HepG2 (cell line): ENCODE results near the gene BICRAL. TPM values are rescaled to one million over a fixed set of nuclear protein-coding genes. Genes with fewer than 3 reads are reported as not detected.

Source experiments
- ASH2L ChIP-seq: fragments of 300-600, 200-600 bp; sonication (generic); IDR thresholded peaks from 2 replicates; pipeline ENCODE4 v1.7.0; 2017; ENCODE audit warnings: low read depth, mild to moderate bottlenecking, moderate library complexity, mixed read lengths, low read length; ENCODE audit not compliant: insufficient read length
- CAMTA2 ChIP-seq: sonication (generic); formaldehyde crosslinking; IDR thresholded peaks from 2 replicates; pipeline ENCODE4 v1.4.0; 2020; ENCODE audit warnings: mild to moderate bottlenecking, missing genetic modification reagents, borderline replicate concordance
- DNMT1 ChIP-seq: sonication (generic); formaldehyde crosslinking; IDR thresholded peaks from 2 replicates; pipeline ENCODE4 v1.5.1; 2020; ENCODE audit warnings: mild to moderate bottlenecking, missing genetic modification reagents
- FOXO1 ChIP-seq: sonication (generic); formaldehyde crosslinking; IDR thresholded peaks from 2 replicates; pipeline ENCODE4 v1.4.0; 2020; ENCODE audit warnings: missing genetic modification reagents
- HOXA7 ChIP-seq: sonication (generic); formaldehyde crosslinking; IDR thresholded peaks from 2 replicates; pipeline ENCODE4 v1.8.1; 2022; ENCODE audit warnings: mild to moderate bottlenecking, missing genetic modification reagents, moderate library complexity
- SMYD3 ChIP-seq: sonication (generic); formaldehyde crosslinking; IDR thresholded peaks from 2 replicates; pipeline ENCODE4 v1.8.1; 2023; ENCODE audit warnings: mild to moderate bottlenecking, missing genetic modification reagents
- ZNF737 ChIP-seq: sonication (generic); formaldehyde crosslinking; IDR thresholded peaks from 2 replicates; pipeline ENCODE4 v1.5.0; 2020; ENCODE audit warnings: missing genetic modification reagents, mild to moderate bottlenecking, borderline replicate concordance
- polyA plus RNA-seq, 8 experiments: library from polyadenylated mRNA; depleted of rRNA in 3 of 8; stranded (reverse) in 7 of 8; unstranded in 1 of 8; fragments of >200 nt; fragmentation: Illumina TruSeq in 4 of 8; extraction: Trizol in 4 of 8; gene quantifications; 2 replicates each; pipeline versions ENCODE4 v1.2.1 to v1.2.3, GENCODE V29; 2011 to 2016; ENCODE audit warnings: low read depth in 4 of 8, missing spikeins in 1 of 8, mixed read lengths in 1 of 8; ENCODE audit not compliant: insufficient read depth in 1 of 8
- total RNA-seq, 5 experiments: library from RNA; depleted of rRNA; stranded (reverse); fragments of >200 nt; fragmentation: Illumina TruSeq; extraction: Trizol; gene quantifications; 2 replicates each; pipeline ENCODE4 v1.2.3, GENCODE V29; 2016; ENCODE audit warnings: low read depth in 1 of 5
- TF ChIP-seq, protein P1 (sequence below), 2 experiments: fragments of 450-650 bp in 1 of 2; sonication (generic) in 1 of 2; formaldehyde crosslinking in 1 of 2; IDR thresholded peaks; 2 replicates each; pipeline versions ENCODE4 v1.6.1 to v1.8.0; 2016 to 2022; ENCODE audit warnings: antibody characterized with exemption in 1 of 2, mild to moderate bottlenecking in 1 of 2, missing genetic modification reagents in 1 of 2
- TF ChIP-seq, protein P2 (sequence below): sonication (generic); formaldehyde crosslinking; IDR thresholded peaks from 2 replicates; pipeline ENCODE4 v1.4.0; 2020; ENCODE audit warnings: missing genetic modification reagents
- TF ChIP-seq, protein P3 (sequence below): sonication (generic); formaldehyde crosslinking; IDR thresholded peaks from 2 replicates; pipeline ENCODE4 v1.5.1; 2020; ENCODE audit warnings: mild to moderate bottlenecking, missing genetic modification reagents, borderline replicate concordance
- TF ChIP-seq, protein P4 (sequence below): sonication (generic); formaldehyde crosslinking; IDR thresholded peaks from 2 replicates; pipeline ENCODE4 v1.8.1; 2023; ENCODE audit warnings: mild to moderate bottlenecking, moderate library complexity, missing genetic modification reagents

Gene BICRAL
- total and polyA plus RNA-seq, 2 of the 13 experiments (the other 11 are each of a cell fraction or from before 2014, with no cell fraction given): 5.0 to 13.5 TPM

DNA sequence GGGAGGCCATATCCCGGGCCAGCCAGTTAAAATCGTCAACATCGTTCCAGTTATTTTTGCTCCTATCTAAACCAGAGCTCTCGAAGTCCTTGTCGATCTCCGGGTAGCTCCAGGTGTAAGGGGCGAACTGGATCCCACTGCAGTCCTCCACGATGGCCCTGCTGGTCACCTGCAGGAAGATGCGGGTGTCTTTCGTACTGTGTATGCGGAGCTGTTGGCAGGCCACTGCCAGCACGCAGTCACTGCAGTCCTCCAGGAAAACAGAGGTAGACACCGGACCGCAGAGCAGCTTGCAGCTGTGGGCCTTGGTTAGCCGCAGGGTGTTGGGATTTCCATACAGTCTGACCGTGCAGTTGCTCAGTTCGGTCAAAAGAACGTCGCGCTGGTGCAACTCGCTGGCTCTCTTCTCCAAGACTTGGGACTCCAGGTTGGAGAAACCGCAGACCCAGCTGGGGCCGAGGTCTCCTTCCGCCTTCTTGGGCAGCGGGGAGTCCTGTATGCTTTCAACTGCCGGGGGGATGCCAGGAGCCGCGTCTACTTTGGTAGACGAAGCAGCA is 36.7 kb upstream of the BICRAL start (continued):
- TF ChIP-seq, protein P1, sequence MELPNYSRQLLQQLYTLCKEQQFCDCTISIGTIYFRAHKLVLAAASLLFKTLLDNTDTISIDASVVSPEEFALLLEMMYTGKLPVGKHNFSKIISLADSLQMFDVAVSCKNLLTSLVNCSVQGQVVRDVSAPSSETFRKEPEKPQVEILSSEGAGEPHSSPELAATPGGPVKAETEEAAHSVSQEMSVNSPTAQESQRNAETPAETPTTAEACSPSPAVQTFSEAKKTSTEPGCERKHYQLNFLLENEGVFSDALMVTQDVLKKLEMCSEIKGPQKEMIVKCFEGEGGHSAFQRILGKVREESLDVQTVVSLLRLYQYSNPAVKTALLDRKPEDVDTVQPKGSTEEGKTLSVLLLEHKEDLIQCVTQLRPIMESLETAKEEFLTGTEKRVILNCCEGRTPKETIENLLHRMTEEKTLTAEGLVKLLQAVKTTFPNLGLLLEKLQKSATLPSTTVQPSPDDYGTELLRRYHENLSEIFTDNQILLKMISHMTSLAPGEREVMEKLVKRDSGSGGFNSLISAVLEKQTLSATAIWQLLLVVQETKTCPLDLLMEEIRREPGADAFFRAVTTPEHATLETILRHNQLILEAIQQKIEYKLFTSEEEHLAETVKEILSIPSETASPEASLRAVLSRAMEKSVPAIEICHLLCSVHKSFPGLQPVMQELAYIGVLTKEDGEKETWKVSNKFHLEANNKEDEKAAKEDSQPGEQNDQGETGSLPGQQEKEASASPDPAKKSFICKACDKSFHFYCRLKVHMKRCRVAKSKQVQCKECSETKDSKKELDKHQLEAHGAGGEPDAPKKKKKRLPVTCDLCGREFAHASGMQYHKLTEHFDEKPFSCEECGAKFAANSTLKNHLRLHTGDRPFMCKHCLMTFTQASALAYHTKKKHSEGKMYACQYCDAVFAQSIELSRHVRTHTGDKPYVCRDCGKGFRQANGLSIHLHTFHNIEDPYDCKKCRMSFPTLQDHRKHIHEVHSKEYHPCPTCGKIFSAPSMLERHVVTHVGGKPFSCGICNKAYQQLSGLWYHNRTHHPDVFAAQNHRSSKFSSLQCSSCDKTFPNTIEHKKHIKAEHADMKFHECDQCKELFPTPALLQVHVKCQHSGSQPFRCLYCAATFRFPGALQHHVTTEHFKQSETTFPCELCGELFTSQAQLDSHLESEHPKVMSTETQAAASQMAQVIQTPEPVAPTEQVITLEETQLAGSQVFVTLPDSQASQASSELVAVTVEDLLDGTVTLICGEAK (IDR thresholded peaks at IDR 0.05): no peak
- TF ChIP-seq, protein P1 (CRISPR knock-in tag; IDR thresholded peaks at IDR 0.05): no peak; the same call in none of the 2 replicates
- TF ChIP-seq CAMTA2 (CRISPR knock-in tag): no peak
- TF ChIP-seq DNMT1 (CRISPR knock-in tag): no peak; the same call in 1 of the 2 replicates
- TF ChIP-seq SMYD3: no peak
- TF ChIP-seq HOXA7 (CRISPR knock-in tag): no peak
- TF ChIP-seq, protein P2, sequence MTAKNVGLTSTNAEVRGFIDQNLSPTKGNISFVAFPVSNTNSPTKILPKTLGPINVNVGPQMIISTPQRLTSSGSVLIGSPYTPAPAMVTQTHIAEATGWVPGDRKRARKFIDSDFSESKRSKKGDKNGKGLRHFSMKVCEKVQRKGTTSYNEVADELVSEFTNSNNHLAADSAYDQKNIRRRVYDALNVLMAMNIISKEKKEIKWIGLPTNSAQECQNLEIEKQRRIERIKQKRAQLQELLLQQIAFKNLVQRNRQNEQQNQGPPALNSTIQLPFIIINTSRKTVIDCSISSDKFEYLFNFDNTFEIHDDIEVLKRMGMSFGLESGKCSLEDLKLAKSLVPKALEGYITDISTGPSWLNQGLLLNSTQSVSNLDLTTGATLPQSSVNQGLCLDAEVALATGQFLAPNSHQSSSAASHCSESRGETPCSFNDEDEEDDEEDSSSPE (CRISPR knock-in tag): no peak
- TF ChIP-seq, protein P3, sequence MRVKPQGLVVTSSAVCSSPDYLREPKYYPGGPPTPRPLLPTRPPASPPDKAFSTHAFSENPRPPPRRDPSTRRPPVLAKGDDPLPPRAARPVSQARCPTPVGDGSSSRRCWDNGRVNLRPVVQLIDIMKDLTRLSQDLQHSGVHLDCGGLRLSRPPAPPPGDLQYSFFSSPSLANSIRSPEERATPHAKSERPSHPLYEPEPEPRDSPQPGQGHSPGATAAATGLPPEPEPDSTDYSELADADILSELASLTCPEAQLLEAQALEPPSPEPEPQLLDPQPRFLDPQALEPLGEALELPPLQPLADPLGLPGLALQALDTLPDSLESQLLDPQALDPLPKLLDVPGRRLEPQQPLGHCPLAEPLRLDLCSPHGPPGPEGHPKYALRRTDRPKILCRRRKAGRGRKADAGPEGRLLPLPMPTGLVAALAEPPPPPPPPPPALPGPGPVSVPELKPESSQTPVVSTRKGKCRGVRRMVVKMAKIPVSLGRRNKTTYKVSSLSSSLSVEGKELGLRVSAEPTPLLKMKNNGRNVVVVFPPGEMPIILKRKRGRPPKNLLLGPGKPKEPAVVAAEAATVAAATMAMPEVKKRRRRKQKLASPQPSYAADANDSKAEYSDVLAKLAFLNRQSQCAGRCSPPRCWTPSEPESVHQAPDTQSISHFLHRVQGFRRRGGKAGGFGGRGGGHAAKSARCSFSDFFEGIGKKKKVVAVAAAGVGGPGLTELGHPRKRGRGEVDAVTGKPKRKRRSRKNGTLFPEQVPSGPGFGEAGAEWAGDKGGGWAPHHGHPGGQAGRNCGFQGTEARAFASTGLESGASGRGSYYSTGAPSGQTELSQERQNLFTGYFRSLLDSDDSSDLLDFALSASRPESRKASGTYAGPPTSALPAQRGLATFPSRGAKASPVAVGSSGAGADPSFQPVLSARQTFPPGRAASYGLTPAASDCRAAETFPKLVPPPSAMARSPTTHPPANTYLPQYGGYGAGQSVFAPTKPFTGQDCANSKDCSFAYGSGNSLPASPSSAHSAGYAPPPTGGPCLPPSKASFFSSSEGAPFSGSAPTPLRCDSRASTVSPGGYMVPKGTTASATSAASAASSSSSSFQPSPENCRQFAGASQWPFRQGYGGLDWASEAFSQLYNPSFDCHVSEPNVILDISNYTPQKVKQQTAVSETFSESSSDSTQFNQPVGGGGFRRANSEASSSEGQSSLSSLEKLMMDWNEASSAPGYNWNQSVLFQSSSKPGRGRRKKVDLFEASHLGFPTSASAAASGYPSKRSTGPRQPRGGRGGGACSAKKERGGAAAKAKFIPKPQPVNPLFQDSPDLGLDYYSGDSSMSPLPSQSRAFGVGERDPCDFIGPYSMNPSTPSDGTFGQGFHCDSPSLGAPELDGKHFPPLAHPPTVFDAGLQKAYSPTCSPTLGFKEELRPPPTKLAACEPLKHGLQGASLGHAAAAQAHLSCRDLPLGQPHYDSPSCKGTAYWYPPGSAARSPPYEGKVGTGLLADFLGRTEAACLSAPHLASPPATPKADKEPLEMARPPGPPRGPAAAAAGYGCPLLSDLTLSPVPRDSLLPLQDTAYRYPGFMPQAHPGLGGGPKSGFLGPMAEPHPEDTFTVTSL (CRISPR knock-in tag): no peak
- TF ChIP-seq FOXO1: peak; percentile 7; the same call in 1 of the 2 replicates
- TF ChIP-seq ZNF737: peak; percentile 72; the same call in 1 of the 2 replicates
- TF ChIP-seq ASH2L: no peak
- TF ChIP-seq, protein P4, sequence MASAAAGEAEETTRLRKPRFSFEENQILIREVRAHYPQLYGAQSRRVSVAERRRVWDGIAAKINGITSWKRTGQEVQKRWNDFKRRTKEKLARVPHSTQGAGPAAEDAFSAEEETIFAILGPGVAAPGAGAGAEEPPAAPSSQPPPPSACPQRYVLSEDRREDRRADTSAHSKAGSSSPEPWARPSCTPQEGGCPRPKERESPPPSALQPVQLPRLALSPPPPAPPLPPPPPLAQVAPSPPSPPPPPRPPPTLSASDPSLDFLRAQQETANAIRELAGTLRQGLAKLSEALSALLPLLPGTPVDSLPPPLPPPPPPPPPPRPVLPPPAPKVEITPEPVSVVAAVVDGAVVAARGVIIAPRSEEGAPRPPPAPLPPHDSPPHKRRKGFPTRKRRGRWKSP (CRISPR knock-in tag): no peak
